HCT116 (cell line): ENCODE data around the gene SLC22A7. TPM values are rescaled to one million over a fixed set of nuclear protein-coding genes. Genes with fewer than 3 reads are reported as not detected.

Source experiments
- ATAC-seq: fragments of 200-7000 bp; cut with Tn5 transposase; 2 replicates; pipeline ENCODE4 v1.9.1; 2020; ENCODE audit warnings: mild to moderate bottlenecking, moderate library complexity
- BruUV-seq: library from RNA; stranded (reverse); fragments of 400-500 nt; replicated peaks from 2 replicates; lab custom pipeline; 2021; lab: Mats Ljungman, UMichigan
- CTCF ChIA-PET: fragments of 300-600 bp; sonication (Branson Sonifier 250); formaldehyde crosslinking; loops from one replicate; lab custom pipeline; 2021; ENCODE audit warnings: antibody characterized with exemption; lab: Charles Lee
- POLR2A ChIA-PET: fragments of 300-600, 350-600 bp; sonication (Branson Sonifier 250); formaldehyde crosslinking; loops from one replicate; lab custom pipeline; 2021; ENCODE audit warnings: antibody characterized with exemption; lab: Charles Lee
- RAD21 ChIA-PET, 2 experiments: fragments of 300-600 bp; sonication (Branson Sonifier 250); formaldehyde crosslinking; loops; one replicate each; lab custom pipeline; 2023; ENCODE audit warnings: low total read pairs in 2 of 2; ENCODE audit not compliant: uncharacterized antibody in 2 of 2, unreplicated experiment in 2 of 2, low non-redundant PET in 1 of 2; lab: Charles Lee
- DNase-seq: peaks from one replicate; pipeline ENCODE4 v3.0.0-alpha.2; 2010; ENCODE audit warnings: low read depth, low spot score
- H2AFZ ChIP-seq: fragments of 200-600 bp; shearing (Covaris generic), sonication (generic); 2 replicates; pipeline ENCODE4 v1.6.1; 2017; ENCODE audit warnings: low read depth, mixed run types, mixed read lengths, antibody characterized with exemption, low read length; ENCODE audit not compliant: poor library complexity, severe bottlenecking
- H3K27ac ChIP-seq: 2 replicates; pipeline ENCODE4 v1.5.1; 2012; ENCODE audit warnings: low read depth, low read length
- H3K27me3 ChIP-seq: fragments of 200-600 bp; sonication (generic); 2 replicates; pipeline ENCODE4 v1.6.1; 2016; ENCODE audit warnings: mixed run types, low read length, mixed read lengths; ENCODE audit not compliant: insufficient read depth
- H3K36me3 ChIP-seq, 2 experiments: fragments of 200-500 bp in 1 of 2; fragments of 200-600 bp in 1 of 2; sonication (Bioruptor generic) in 1 of 2; sonication (generic) in 1 of 2; 2 replicates each; pipeline versions ENCODE4 v1.5.1 to v1.6.1; 2014 to 2016; ENCODE audit warnings: low read length in 2 of 2, inconsistent platforms in 1 of 2, mixed read lengths in 1 of 2, mixed run types in 1 of 2; ENCODE audit not compliant: insufficient read depth in 2 of 2, control insufficient read depth in 1 of 2
- H3K4me1 ChIP-seq, 2 experiments: fragments of 200-600 bp in 1 of 2; sonication (generic) in 1 of 2; 2 replicates each; pipeline versions ENCODE4 v1.5.1 to v1.6.1; 2012 to 2017; ENCODE audit warnings: low read length in 2 of 2, inconsistent platforms in 1 of 2, mild to moderate bottlenecking in 1 of 2, mixed read lengths in 1 of 2, mixed run types in 1 of 2, moderate library complexity in 1 of 2; ENCODE audit not compliant: insufficient read depth in 2 of 2, control insufficient read depth in 1 of 2
- H3K4me2 ChIP-seq: fragments of 200-600 bp; sonication (generic); 2 replicates; pipeline ENCODE4 v1.6.1; 2017; ENCODE audit warnings: mixed run types, low read length, mixed read lengths
- H3K4me3 ChIP-seq, 2 experiments: fragments of 200-600 bp in 1 of 2; sonication (generic) in 1 of 2; replicated peaks in 1 of 2; 2 replicates each; pipeline ENCODE4 v1.5.1; 2011 to 2016; ENCODE audit warnings: low read length in 2 of 2, control low read depth in 1 of 2, low read depth in 1 of 2, mild to moderate bottlenecking in 1 of 2, mixed read lengths in 1 of 2, mixed run types in 1 of 2
- H3K79me2 ChIP-seq: fragments of 200-600 bp; sonication (generic); 2 replicates; pipeline ENCODE4 v1.6.1; 2017; ENCODE audit warnings: mild to moderate bottlenecking, mixed run types, low read length, moderate library complexity, mixed read lengths; ENCODE audit not compliant: insufficient read depth
- H3K9ac ChIP-seq: fragments of 200-600 bp; sonication (generic); 2 replicates; pipeline ENCODE4 v1.6.1; 2016; ENCODE audit warnings: low read length, mixed read lengths
- H3K9me2 ChIP-seq: fragments of 200-600 bp; sonication (generic), shearing (Covaris generic); 2 replicates; pipeline ENCODE4 v1.6.1; 2017; ENCODE audit warnings: mixed run types, mild to moderate bottlenecking, moderate library complexity; ENCODE audit not compliant: insufficient read depth
- H3K9me3 ChIP-seq, 2 experiments: fragments of 200-500 bp in 1 of 2; fragments of 200-600 bp in 1 of 2; sonication (Bioruptor generic) in 1 of 2; sonication (generic) in 1 of 2; 2 replicates each; pipeline ENCODE4 v1.6.1; 2014 to 2017; ENCODE audit warnings: low read length in 2 of 2, mixed read lengths in 2 of 2, inconsistent platforms in 1 of 2, low read depth in 1 of 2, mild to moderate bottlenecking in 1 of 2, mixed run types in 1 of 2, moderate library complexity in 1 of 2; ENCODE audit not compliant: control insufficient read depth in 1 of 2, insufficient read depth in 1 of 2
- H4K20me1 ChIP-seq: fragments of 200-600 bp; sonication (generic), shearing (Covaris generic); 2 replicates; pipeline ENCODE4 v1.6.1; 2017; ENCODE audit warnings: mixed run types, mild to moderate bottlenecking, moderate library complexity; ENCODE audit not compliant: insufficient read depth
- CBX3 ChIP-seq: IDR thresholded peaks from 2 replicates; pipeline ENCODE4 v1.6.1; 2012; ENCODE audit warnings: low read depth
- CEBPB ChIP-seq: IDR thresholded peaks from 2 replicates; pipeline ENCODE4 v1.6.1; 2012; ENCODE audit warnings: low read depth
- EZH2phosphoT487 ChIP-seq: fragments of 200-600 bp; IDR thresholded peaks from 2 replicates; pipeline ENCODE4 v1.6.1; 2018; ENCODE audit warnings: antibody characterized with exemption, borderline replicate concordance
- POLR2A ChIP-seq: IDR thresholded peaks from 2 replicates; pipeline ENCODE4 v1.7.0; 2011; ENCODE audit warnings: borderline replicate concordance; ENCODE audit not compliant: insufficient read depth, insufficient read length; ENCODE audit errors: extremely low read depth
- POLR2AphosphoS5 ChIP-seq: IDR thresholded peaks from 2 replicates; pipeline ENCODE4 v1.6.1; 2011; ENCODE audit warnings: mild to moderate bottlenecking, low read depth, low read length, moderate library complexity
- RAD21 ChIP-seq: IDR thresholded peaks from 2 replicates; pipeline ENCODE4 v1.6.1; 2012; ENCODE audit warnings: low read depth, mild to moderate bottlenecking
- SP1 ChIP-seq: IDR thresholded peaks from 2 replicates; pipeline ENCODE4 v1.6.1; 2012; ENCODE audit warnings: low read depth
- TCF7L2 ChIP-seq: IDR thresholded peaks from 2 replicates; pipeline ENCODE4 v1.7.0; 2011; ENCODE audit warnings: borderline replicate concordance, inconsistent platforms; ENCODE audit not compliant: insufficient read depth, insufficient read length; ENCODE audit errors: extremely low read depth
- YY1 ChIP-seq: IDR thresholded peaks from 2 replicates; pipeline ENCODE4 v1.6.1; 2011; ENCODE audit warnings: low read length, low read depth, moderate library complexity, mild to moderate bottlenecking; ENCODE audit not compliant: insufficient replicate concordance; ENCODE audit errors: extremely low read depth
- ZFX ChIP-seq: fragments of 450-650 bp; IDR thresholded peaks from 2 replicates; pipeline ENCODE4 v1.6.1; 2017
- ZNF274 ChIP-seq: fragments of 200-500 bp; sonication (Bioruptor generic); IDR thresholded peaks from 2 replicates; pipeline ENCODE4 v1.6.1; 2014; ENCODE audit warnings: mild to moderate bottlenecking, low read depth, low read length, inconsistent platforms
- intact Hi-C: fragments of 100-400 bp; cut with micrococcal nuclease; formaldehyde crosslinking; loops from 2 replicates; pipeline ENCODE4 v1.10.0; 2022
- total RNA-seq: library from RNA; stranded (reverse); gene quantifications from one replicate; pipeline ENCODE4 v1.2.1, GENCODE V29; 2021; ENCODE audit not compliant: unreplicated experiment
- TF ChIP-seq, protein P1 (sequence below): IDR thresholded peaks from 2 replicates; pipeline ENCODE4 v1.6.1; 2012
- TF ChIP-seq, protein P2 (sequence below): IDR thresholded peaks from 2 replicates; pipeline ENCODE4 v1.6.1; 2012; ENCODE audit warnings: low read depth

SLC22A7 gene
- total RNA-seq, 1 experiment from 2014 or later = not detected

DNA sequence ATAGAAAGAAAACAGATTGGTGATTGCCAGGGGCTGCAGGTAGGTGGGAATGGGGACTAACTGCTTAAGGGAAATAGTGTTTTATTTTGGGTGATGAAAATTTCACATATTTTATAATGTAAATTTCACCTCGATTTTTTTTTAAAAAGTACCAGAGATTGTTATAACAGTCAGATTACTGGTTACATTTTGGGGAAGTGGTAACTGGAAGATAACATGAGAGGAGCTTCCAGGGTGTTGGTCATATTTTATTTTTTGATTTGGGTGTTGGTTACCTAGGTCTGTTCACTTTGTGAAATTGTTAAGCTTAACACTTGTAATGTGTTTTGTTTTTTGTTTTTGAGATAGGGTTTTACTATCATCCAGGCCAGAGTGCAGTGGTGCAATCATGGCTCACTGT lies 27.8 kb downstream of the SLC22A7 start:
- H3K79me2 ChIP-seq = no peaks in the 10 kb centered on the region
- ChIA-PET CTCF (no interaction called here), RAD21 (no interaction called here), POLR2A (no interaction called here)
- H2AFZ ChIP-seq = no peak overlapping the region
- no peaks in the 10 kb centered on the region for H4K20me1 ChIP-seq
- H3K4me2 ChIP-seq = no peak overlapping the region
- peaks cover 0 to 8% of the 10 kb centered on the region in 2 experiments; a peak in 2 of 4 replicates for H3K4me1 ChIP-seq
- DNase-seq (no peak), ATAC-seq (no peak)
- no peaks in the 10 kb centered on the region for H3K27me3 ChIP-seq
- H3K9ac ChIP-seq = no peak overlapping the region
- BruUV-seq = no TSS peak
- H3K9me3 ChIP-seq = no peaks in the 10 kb centered on the region
- intact Hi-C loops = no loop called here
- no peaks in the 10 kb centered on the region for H3K36me3 ChIP-seq
- H3K4me3 ChIP-seq = no peak overlapping the region
- H3K27ac ChIP-seq = no peak overlapping the region
- no peak for TF ChIP-seq CBX3
- no peak for TF ChIP-seq EZH2phosphoT487
- TF ChIP-seq ZFX = no peak
- TF ChIP-seq YY1 = no peak
- TF ChIP-seq SP1 = no peak
- TF ChIP-seq TCF7L2 = no peak
- no peak for TF ChIP-seq ZNF274
- TF ChIP-seq RAD21 = no peak
- no peak for TF ChIP-seq POLR2A
- TF ChIP-seq POLR2AphosphoS5 = no peak
- no peaks in the 10 kb centered on the region for H3K9me2 ChIP-seq

DNA sequence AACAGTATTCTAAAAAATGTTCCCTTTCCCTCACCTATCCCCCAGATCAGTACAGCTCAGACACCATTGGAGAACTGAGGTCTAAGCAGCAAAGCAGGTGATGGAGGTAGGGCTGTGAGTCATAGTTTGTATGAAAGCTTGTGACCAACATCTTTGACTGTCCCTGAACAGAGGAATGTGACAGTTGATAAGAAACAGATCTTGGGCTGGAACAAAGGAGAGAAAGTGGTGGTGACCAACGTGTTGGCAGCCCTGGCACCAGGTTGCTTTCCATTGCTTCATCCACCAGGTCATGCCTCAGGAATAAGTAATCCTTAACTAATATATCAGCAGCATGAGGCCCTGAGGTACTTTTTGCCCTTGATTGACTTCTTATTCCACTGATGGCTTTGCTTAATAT lies 30.5 kb downstream of the SLC22A7 start:
- CTCF ChIA-PET = no interaction called here
- Histone ChIP-seq H3K27me3 (no peaks in the 10 kb centered on the region), H3K9ac (no peak overlapping the region), H3K79me2 (no peaks in the 10 kb centered on the region), H4K20me1 (no peaks in the 10 kb centered on the region), H3K9me3 (no peaks in the 10 kb centered on the region), H3K4me1 (peaks cover 0 to 8% of the 10 kb centered on the region in 2 experiments; a peak in 2 of 4 replicates), H3K36me3 (no peaks in the 10 kb centered on the region), H3K9me2 (no peaks in the 10 kb centered on the region), H3K4me2 (no peak overlapping the region), H3K4me3 (no peak overlapping the region), H3K27ac (no peak overlapping the region), H2AFZ (no peak overlapping the region)
- RAD21 ChIA-PET = no interaction called here
- ATAC-seq = peak; percentile 52; the same call in 1 of the 2 replicates
- BruUV-seq = no TSS peak
- intact Hi-C loops = no loop called here
- TF ChIP-seq ZNF274 (no peak), POLR2AphosphoS5 (no peak), CEBPB (no peak), YY1 (no peak)
- TF ChIP-seq, protein P1, sequence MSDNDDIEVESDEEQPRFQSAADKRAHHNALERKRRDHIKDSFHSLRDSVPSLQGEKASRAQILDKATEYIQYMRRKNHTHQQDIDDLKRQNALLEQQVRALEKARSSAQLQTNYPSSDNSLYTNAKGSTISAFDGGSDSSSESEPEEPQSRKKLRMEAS = no peak
- TF ChIP-seq, protein P2, sequence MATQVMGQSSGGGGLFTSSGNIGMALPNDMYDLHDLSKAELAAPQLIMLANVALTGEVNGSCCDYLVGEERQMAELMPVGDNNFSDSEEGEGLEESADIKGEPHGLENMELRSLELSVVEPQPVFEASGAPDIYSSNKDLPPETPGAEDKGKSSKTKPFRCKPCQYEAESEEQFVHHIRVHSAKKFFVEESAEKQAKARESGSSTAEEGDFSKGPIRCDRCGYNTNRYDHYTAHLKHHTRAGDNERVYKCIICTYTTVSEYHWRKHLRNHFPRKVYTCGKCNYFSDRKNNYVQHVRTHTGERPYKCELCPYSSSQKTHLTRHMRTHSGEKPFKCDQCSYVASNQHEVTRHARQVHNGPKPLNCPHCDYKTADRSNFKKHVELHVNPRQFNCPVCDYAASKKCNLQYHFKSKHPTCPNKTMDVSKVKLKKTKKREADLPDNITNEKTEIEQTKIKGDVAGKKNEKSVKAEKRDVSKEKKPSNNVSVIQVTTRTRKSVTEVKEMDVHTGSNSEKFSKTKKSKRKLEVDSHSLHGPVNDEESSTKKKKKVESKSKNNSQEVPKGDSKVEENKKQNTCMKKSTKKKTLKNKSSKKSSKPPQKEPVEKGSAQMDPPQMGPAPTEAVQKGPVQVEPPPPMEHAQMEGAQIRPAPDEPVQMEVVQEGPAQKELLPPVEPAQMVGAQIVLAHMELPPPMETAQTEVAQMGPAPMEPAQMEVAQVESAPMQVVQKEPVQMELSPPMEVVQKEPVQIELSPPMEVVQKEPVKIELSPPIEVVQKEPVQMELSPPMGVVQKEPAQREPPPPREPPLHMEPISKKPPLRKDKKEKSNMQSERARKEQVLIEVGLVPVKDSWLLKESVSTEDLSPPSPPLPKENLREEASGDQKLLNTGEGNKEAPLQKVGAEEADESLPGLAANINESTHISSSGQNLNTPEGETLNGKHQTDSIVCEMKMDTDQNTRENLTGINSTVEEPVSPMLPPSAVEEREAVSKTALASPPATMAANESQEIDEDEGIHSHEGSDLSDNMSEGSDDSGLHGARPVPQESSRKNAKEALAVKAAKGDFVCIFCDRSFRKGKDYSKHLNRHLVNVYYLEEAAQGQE = no peak
- no peak for DNase-seq
- POLR2A ChIA-PET = no interaction called here
